BJ (cell line): ENCODE results near the gene TEAD3. TPM values are rescaled to one million over a fixed set of nuclear protein-coding genes. Genes with fewer than 3 reads are reported as not detected.

Experiments
- CTCF ChIA-PET: fragments of 350-600 bp; formaldehyde crosslinking; extraction: SDS; loops from one replicate; lab custom pipeline; 2021; ENCODE audit warnings: antibody characterized with exemption, inconsistent platforms; lab: Yijun Ruan, JAX
- POLR2A ChIA-PET: fragments of 300-600 bp; sonication (Branson Sonifier 250); formaldehyde crosslinking; extraction: SDS; loops from one replicate; lab custom pipeline; 2021; ENCODE audit warnings: antibody characterized with exemption; lab: Charles Lee
- DNase-seq: peaks from one replicate; pipeline ENCODE4 v3.0.0-alpha.2; 2011; ENCODE audit warnings: low read depth
- H3K27me3 ChIP-seq: 2 replicates; pipeline ENCODE4 v1.6.0; 2011; ENCODE audit warnings: low read length; ENCODE audit not compliant: control insufficient read depth, insufficient read depth
- H3K36me3 ChIP-seq: 2 replicates; pipeline ENCODE4 v1.5.1; 2011; ENCODE audit warnings: low read length; ENCODE audit not compliant: control insufficient read depth, insufficient read depth
- H3K4me3 ChIP-seq: 2 replicates; pipeline ENCODE4 v1.5.1; 2011; ENCODE audit warnings: low read depth, mild to moderate bottlenecking, control low read depth, low read length
- polyA plus RNA-seq: library from polyadenylated mRNA; depleted of rRNA; stranded (reverse); fragments of >200 nt; gene quantifications from 2 replicates; pipeline ENCODE4 v1.2.3, GENCODE V29; 2011
- TF ChIP-seq, protein P1 (sequence below): IDR thresholded peaks from 2 replicates; pipeline ENCODE4 v1.5.1; 2011; ENCODE audit warnings: low read depth, mild to moderate bottlenecking, control low read depth, inconsistent platforms, low read length, moderate library complexity; ENCODE audit not compliant: insufficient read depth

Gene TEAD3
- polyA plus RNA-seq, 1 experiment, result 40.6 TPM

- H3K27me3 ChIP-seq, result no peaks in the 10 kb centered on the region
- ChIA-PET CTCF (interaction anchor here (0.6 to 9.5 kb wide), 10 partner anchors 9 to 661 kb away, joined by 3 to 144 read pairs (median 4); partner anchors contain the start of genes DEF6, PPARD and RPL10A), POLR2A (interaction anchor here (0.6 kb wide), 1 partner anchor 19 kb away, joined by 4 read pairs; no protein-coding TSS in a partner anchor)
- TF ChIP-seq, protein P1, sequence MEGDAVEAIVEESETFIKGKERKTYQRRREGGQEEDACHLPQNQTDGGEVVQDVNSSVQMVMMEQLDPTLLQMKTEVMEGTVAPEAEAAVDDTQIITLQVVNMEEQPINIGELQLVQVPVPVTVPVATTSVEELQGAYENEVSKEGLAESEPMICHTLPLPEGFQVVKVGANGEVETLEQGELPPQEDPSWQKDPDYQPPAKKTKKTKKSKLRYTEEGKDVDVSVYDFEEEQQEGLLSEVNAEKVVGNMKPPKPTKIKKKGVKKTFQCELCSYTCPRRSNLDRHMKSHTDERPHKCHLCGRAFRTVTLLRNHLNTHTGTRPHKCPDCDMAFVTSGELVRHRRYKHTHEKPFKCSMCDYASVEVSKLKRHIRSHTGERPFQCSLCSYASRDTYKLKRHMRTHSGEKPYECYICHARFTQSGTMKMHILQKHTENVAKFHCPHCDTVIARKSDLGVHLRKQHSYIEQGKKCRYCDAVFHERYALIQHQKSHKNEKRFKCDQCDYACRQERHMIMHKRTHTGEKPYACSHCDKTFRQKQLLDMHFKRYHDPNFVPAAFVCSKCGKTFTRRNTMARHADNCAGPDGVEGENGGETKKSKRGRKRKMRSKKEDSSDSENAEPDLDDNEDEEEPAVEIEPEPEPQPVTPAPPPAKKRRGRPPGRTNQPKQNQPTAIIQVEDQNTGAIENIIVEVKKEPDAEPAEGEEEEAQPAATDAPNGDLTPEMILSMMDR, result no peak
- peaks cover 10% of the 10 kb centered on the region for H3K36me3 ChIP-seq
- peak; percentile 61 for DNase-seq
- H3K4me3 ChIP-seq, result peak within 1 kb of the TSS; percentile 70
These were observed 44.4 kb downstream of the TEAD3 start, which contains the start of gene FANCE for GRCh38 chr6:35452183-35453090. Gene FANCE (plus strand): TSS chr6:35452338. CDS start chr6:35452546, 208 bp downstream.

GRCh38 chr6:35451354-35452182 is 45.3 kb downstream of the TEAD3 start:
- POLR2A ChIA-PET, result no interaction called here
- TF ChIP-seq, protein P1, result no peak

GRCh38 chr6:35449287-35449881 is 47.5 kb downstream of the TEAD3 start:
- Histone ChIP-seq H3K4me3 (no peak overlapping the region), H3K36me3 (no peaks in the 10 kb centered on the region), H3K27me3 (no peaks in the 10 kb centered on the region)
- CTCF ChIA-PET, result interaction anchor here (0.6 to 9.5 kb wide), 32 partner anchors 8 to 530 kb away, joined by 3 to 144 read pairs (median 5); partner anchors contain the start of genes DEF6, PPARD, RPL10A and TEAD3
- no peak for DNase-seq
- POLR2A ChIA-PET, result no interaction called here
- TF ChIP-seq, protein P1, result peak; percentile 64

More at GRCh38 chr6:35451354-35452182, 45.3 kb downstream of the TEAD3 start:
- CTCF ChIA-PET, result interaction anchor here (0.6 to 9.5 kb wide), 14 partner anchors 8 to 155 kb away, joined by 3 to 144 read pairs (median 4); partner anchors contain the start of genes DEF6, PPARD and RPL10A
- H3K27me3 ChIP-seq, result no peaks in the 10 kb centered on the region
- DNase-seq, result no peak
- H3K36me3 ChIP-seq, result peaks cover 6% of the 10 kb centered on the region
- peak overlapping the region; percentile 70 for H3K4me3 ChIP-seq

DNA sequence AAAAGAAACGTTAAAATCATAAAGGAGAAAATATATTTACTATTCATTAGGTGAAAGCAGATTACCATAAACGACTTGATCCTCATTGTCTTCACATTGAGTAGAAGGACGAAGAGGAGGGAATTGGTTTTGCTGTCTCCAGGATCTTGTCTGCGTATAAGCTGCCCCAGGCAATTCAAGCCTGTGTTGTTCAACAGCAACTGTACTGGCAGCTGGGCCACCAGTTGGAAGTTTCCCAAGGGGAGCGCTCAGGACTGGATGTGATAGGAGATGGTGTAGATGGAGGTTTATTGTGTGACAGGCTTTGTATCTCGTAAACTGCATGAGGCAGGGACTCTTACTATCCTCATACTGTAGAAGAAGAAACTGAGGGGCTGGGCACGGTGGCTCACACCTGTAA is 48.7 kb downstream of the TEAD3 start:
- POLR2A ChIA-PET, result no interaction called here
- CTCF ChIA-PET, result interaction anchor here (1.0 to 9.5 kb wide), 10 partner anchors 11 to 151 kb away, joined by 3 to 144 read pairs (median 21); partner anchors contain the start of genes DEF6 and PPARD

More for the DNA sequence above, 48.7 kb downstream of the TEAD3 start:
- no peaks in the 10 kb centered on the region for H3K36me3 ChIP-seq
- H3K27me3 ChIP-seq, result no peaks in the 10 kb centered on the region
- no peak overlapping the region for H3K4me3 ChIP-seq
- DNase-seq, result no peak
- TF ChIP-seq, protein P1, result no peak
